Skeletal muscle tissue (tissue), 4 donors: ENCODE measurements around the gene ETV6. TPM values are rescaled to one million over a fixed set of nuclear protein-coding genes. Genes with fewer than 3 reads are reported as not detected.

ENCODE experiments used
- H3K27ac ChIP-seq: one replicate; pipeline ENCODE4 v1.7.0; 2013; ENCODE audit warnings: mild to moderate bottlenecking, low read depth, low read length, inconsistent platforms
- H3K27me3 ChIP-seq, 3 donors: one replicate each; pipeline ENCODE4 v1.7.0; 2013; ENCODE audit warnings: low read length in 3 of 3; ENCODE audit not compliant: control insufficient read depth in 3 of 3, insufficient read depth in 3 of 3
- H3K36me3 ChIP-seq, 3 donors: one replicate each; pipeline ENCODE4 v1.7.0; 2013; ENCODE audit warnings: low read length in 3 of 3; ENCODE audit not compliant: control insufficient read depth in 3 of 3, insufficient read depth in 3 of 3
- H3K4me1 ChIP-seq, 3 donors: one replicate each; pipeline ENCODE4 v1.7.0; 2013; ENCODE audit warnings: low read length in 3 of 3, mild to moderate bottlenecking in 3 of 3; ENCODE audit not compliant: control insufficient read depth in 3 of 3, insufficient read depth in 3 of 3
- H3K4me3 ChIP-seq, 3 donors: one replicate each; pipeline ENCODE4 v1.7.0; 2013; ENCODE audit warnings: low read length in 3 of 3
- H3K9ac ChIP-seq, 3 donors: one replicate each; pipeline ENCODE4 v1.7.0; 2013; ENCODE audit warnings: low read length in 3 of 3, mild to moderate bottlenecking in 3 of 3, moderate library complexity in 2 of 3, low read depth in 1 of 3
- H3K9me3 ChIP-seq, 3 donors: one replicate each; pipeline ENCODE4 v1.7.0; 2013; ENCODE audit warnings: low read length in 3 of 3; ENCODE audit not compliant: control insufficient read depth in 3 of 3
- total RNA-seq: library from RNA; depleted of rRNA; stranded (reverse); fragments of >200 nt; gene quantifications from one replicate; pipeline ENCODE4 v1.2.3, GENCODE V29; 2014
- donor health status: Osteomylitis.

ETV6 gene
- total RNA-seq, 1 donor from 2014 or later: 4.2 TPM

- Histone ChIP-seq H3K36me3 (peaks cover 0 to 4% (median 0%) of the 10 kb centered on the region in 3 donors), H3K27me3 (no peaks in the 10 kb centered on the region), H3K4me1 (peaks cover 32 to 47% (median 40%) of the 10 kb centered on the region in 3 donors), H3K9ac (no peak overlapping the region), H3K9me3 (no peaks in the 10 kb centered on the region), H3K27ac (peak overlapping the region; percentile 68), H3K4me3 (no peak overlapping the region)
These were observed 108.1 kb downstream of the ETV6 start for GRCh38 chr12:11757531-11757930.

GRCh38 chr12:11758087-11758486 is 108.6 kb downstream of the ETV6 start:
- no peak overlapping the region for H3K4me3 ChIP-seq
- H3K4me1 ChIP-seq: peaks cover 32 to 46% (median 45%) of the 10 kb centered on the region in 3 donors
- no peaks in the 10 kb centered on the region for H3K9me3 ChIP-seq
- peak overlapping the region; percentile 68 for H3K27ac ChIP-seq
- H3K27me3 ChIP-seq: no peaks in the 10 kb centered on the region
- peaks cover 0 to 4% (median 0%) of the 10 kb centered on the region in 3 donors for H3K36me3 ChIP-seq
- peak overlapping the region in 1 of 3 donors; percentile 41 for H3K9ac ChIP-seq

- Histone ChIP-seq H3K4me3 (no peak overlapping the region), H3K27ac (peak overlapping the region; percentile 68), H3K27me3 (no peaks in the 10 kb centered on the region)
These were observed 109.3 kb downstream of the ETV6 start for GRCh38 chr12:11758510-11759493.

GRCh38 chr12:11759494-11759878 is 110.0 kb downstream of the ETV6 start:
- no peak overlapping the region for H3K4me3 ChIP-seq
- peaks cover 32 to 48% (median 44%) of the 10 kb centered on the region in 3 donors for H3K4me1 ChIP-seq
- H3K9ac ChIP-seq: no peak overlapping the region
- H3K9me3 ChIP-seq: no peaks in the 10 kb centered on the region
- H3K27me3 ChIP-seq: no peaks in the 10 kb centered on the region
- peak overlapping the region; percentile 68 for H3K27ac ChIP-seq
- no peaks in the 10 kb centered on the region for H3K36me3 ChIP-seq

More at GRCh38 chr12:11758510-11759493, 109.3 kb downstream of the ETV6 start:
- H3K9ac ChIP-seq: peak overlapping the region in 2 of 3 donors; percentile 27 to 41
- no peaks in the 10 kb centered on the region for H3K9me3 ChIP-seq
- H3K36me3 ChIP-seq: peaks cover 0 to 4% (median 0%) of the 10 kb centered on the region in 3 donors
- peaks cover 32 to 48% (median 44%) of the 10 kb centered on the region in 3 donors for H3K4me1 ChIP-seq

GRCh38 chr12:11759899-11760298 is 110.4 kb downstream of the ETV6 start:
- H3K4me1 ChIP-seq: peaks cover 32 to 48% (median 44%) of the 10 kb centered on the region in 3 donors
- H3K9me3 ChIP-seq: no peaks in the 10 kb centered on the region
- H3K36me3 ChIP-seq: no peaks in the 10 kb centered on the region
- no peak overlapping the region for H3K9ac ChIP-seq
- H3K27ac ChIP-seq: peak overlapping the region; percentile 68
- H3K27me3 ChIP-seq: no peaks in the 10 kb centered on the region
- no peak overlapping the region for H3K4me3 ChIP-seq

- H3K27me3 ChIP-seq: no peaks in the 10 kb centered on the region
- H3K4me3 ChIP-seq: no peak overlapping the region
- no peaks in the 10 kb centered on the region for H3K36me3 ChIP-seq
- H3K4me1 ChIP-seq: peaks cover 30 to 42% (median 33%) of the 10 kb centered on the region in 3 donors
- no peaks in the 10 kb centered on the region for H3K9me3 ChIP-seq
- no peak overlapping the region for H3K9ac ChIP-seq
- H3K27ac ChIP-seq: no peak overlapping the region
These were observed 112.5 kb downstream of the ETV6 start for GRCh38 chr12:11761869-11762567.

- H3K4me1 ChIP-seq: peaks cover 26 to 39% (median 26%) of the 10 kb centered on the region in 3 donors
- no peak overlapping the region for H3K27ac ChIP-seq
- no peaks in the 10 kb centered on the region for H3K36me3 ChIP-seq
- H3K27me3 ChIP-seq: no peaks in the 10 kb centered on the region
- no peaks in the 10 kb centered on the region for H3K9me3 ChIP-seq
- H3K4me3 ChIP-seq: no peak overlapping the region
- H3K9ac ChIP-seq: no peak overlapping the region
These were observed 113.4 kb downstream of the ETV6 start for GRCh38 chr12:11762723-11763326.

GRCh38 chr12:11763760-11764520 is 114.5 kb downstream of the ETV6 start:
- no peak overlapping the region for H3K9ac ChIP-seq
- H3K9me3 ChIP-seq: no peaks in the 10 kb centered on the region
- H3K27me3 ChIP-seq: no peaks in the 10 kb centered on the region
- no peak overlapping the region for H3K27ac ChIP-seq
- peaks cover 17 to 28% (median 19%) of the 10 kb centered on the region in 3 donors for H3K4me1 ChIP-seq
- no peak overlapping the region for H3K4me3 ChIP-seq
- no peaks in the 10 kb centered on the region for H3K36me3 ChIP-seq

GRCh38 chr12:11764837-11765236 is 115.4 kb downstream of the ETV6 start:
- H3K4me3 ChIP-seq: no peak overlapping the region
- H3K4me1 ChIP-seq: peaks cover 17 to 28% (median 19%) of the 10 kb centered on the region in 3 donors

More at GRCh38 chr12:11764837-11765236, 115.4 kb downstream of the ETV6 start:
- Histone ChIP-seq H3K27ac (no peak overlapping the region), H3K36me3 (no peaks in the 10 kb centered on the region), H3K9ac (no peak overlapping the region), H3K9me3 (no peaks in the 10 kb centered on the region), H3K27me3 (no peaks in the 10 kb centered on the region)
